Middle frontal gyrus (tissue), 1 donor: ENCODE results near the gene DFFA.
"Not testable (repeated sequence)": the region's sequence is repeated elsewhere in the genome, so short reads cannot be mapped to it uniquely, and the experiment has no call there.

Source experiments
- DNase-seq: peaks from one replicate; pipeline ENCODE4 v3.0.0-alpha.2; 2015; ENCODE audit warnings: low spot score; ENCODE audit errors: extremely low spot score

Gene DFFA

DNA sequence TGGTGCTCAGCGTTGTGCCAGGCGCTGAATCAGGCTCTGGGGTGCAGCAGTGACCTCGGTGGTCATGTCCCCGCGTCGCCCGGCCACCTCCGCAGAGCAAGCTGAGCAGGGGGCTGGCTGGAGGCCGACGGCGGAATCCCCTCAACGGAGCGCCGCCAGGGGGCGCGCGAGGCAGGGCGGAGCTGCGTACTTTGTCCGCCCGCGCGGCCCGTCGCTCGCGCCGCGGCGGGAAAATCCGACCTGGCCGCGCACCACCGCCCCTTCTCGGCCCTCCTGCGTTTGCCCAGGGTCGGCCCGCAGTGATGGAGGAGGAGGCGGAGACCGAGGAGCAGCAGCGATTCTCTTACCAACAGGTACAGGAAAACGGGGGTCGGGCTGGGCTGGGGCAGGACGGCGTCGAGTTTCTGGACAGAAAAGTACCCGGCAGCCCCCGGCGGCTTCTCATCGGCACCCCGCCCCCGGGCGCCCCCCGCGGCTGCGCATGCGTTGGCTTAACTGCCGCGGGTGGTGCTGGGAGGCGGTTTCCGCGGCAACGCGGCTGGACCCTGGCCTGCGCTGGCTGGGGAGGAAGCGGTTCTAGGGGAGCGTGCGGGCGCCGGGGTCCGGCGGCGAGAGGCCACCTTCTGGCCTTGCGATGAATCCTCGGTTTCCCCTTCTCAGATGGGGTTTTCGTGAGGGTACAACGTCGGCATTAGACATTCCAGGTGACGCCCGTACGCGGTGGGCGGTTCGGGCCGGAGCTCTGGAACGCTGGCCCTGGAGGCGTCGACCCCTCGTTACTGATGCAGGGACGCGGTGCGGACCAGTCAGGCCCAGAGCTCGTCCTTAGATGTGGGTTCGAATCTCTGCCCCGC is 41.9 kb downstream of the DFFA start, which contains the start of gene CENPS:
CENPS (plus strand) TSS at position 218 of the 854 bp plus-strand sequence; CDS start at position 303, 85 bp downstream.
- peak; percentile 77 for DNase-seq

GRCh38 chr1:10429868-10430215 is 42.5 kb downstream of the DFFA start:
- DNase-seq, result no peak

DNA sequence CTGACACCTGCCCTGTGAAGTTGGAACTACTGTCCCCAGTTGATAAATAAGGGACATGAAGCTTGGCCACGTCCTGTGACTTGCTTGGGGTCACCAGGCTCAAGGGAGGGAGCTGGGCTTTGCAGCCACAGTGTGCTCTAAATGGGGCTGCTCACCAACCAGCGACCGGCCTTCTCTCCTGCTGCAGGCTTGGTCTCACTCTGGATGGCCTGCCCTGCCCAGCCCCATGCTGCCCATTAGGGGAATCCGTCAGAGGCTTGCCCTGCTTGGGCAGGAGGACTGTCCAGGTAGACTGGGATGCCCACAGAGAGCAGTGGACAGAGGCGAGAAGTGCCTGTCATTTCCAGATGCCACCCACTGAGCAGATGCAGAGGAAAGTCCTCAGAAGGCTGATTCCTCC is 43.3 kb downstream of the DFFA start:
- no peak for DNase-seq

DNA sequence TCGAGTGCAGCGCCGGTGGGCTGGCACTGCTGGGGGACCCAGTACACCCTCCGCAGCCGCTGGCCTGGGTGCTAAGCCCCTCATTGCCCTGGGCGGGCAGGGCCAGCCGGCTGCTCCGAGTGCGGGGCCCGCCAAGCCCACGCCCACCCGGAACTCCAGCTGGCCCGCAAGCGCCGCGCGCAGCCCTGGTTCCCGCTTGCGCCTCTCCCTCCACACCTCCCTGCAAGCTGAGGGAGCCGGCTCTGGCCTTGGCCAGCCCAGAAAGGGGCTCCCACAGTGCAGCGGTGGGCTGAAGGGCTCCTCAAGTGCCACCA is 45.8 kb downstream of the DFFA start:
- not testable (repeated sequence) for DNase-seq

DNA sequence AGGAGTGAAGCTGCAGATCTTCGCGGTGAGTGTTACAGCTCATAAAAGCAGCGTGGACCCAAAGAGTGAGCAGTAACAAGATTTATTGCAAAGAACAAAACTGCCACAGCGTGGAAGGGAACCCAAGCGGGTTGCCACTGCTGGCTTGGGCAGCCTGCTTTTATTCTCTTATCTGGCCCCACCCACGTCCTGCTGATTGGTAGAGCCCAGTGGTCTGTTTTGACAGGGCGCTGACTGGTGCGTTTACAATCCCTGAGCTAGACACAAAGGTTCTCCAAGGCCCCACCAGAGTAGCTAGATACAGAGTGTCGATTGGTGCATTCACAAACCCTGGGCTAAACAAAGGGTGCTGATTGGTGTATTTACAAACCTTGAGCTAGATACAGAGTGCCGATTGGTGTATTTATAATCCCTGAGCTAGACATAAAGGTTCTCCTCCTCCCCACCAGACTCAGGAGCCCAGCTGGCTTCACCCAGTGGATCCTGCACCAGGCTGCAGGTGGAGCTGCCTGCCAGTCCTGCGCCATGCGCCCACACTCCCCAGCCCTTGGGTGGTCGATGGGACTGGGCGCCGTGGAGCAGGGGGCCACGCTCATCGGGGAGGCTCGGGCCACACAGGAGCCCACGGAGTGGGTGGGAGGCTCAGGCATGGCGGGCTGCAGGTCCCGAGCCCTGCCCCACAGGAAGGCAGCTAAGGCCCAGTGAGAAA is 46.3 kb downstream of the DFFA start:
- not testable (repeated sequence) for DNase-seq

GRCh38 chr1:10424651-10425050 is 47.7 kb downstream of the DFFA start:
- no peak for DNase-seq

GRCh38 chr1:10424034-10424433 is 48.3 kb downstream of the DFFA start:
- no peak for DNase-seq

- no peak for DNase-seq
These were observed 50.7 kb downstream of the DFFA start for GRCh38 chr1:10421637-10422036.

GRCh38 chr1:10419351-10419750 is 53.0 kb downstream of the DFFA start:
- DNase-seq, result no peak

DNA sequence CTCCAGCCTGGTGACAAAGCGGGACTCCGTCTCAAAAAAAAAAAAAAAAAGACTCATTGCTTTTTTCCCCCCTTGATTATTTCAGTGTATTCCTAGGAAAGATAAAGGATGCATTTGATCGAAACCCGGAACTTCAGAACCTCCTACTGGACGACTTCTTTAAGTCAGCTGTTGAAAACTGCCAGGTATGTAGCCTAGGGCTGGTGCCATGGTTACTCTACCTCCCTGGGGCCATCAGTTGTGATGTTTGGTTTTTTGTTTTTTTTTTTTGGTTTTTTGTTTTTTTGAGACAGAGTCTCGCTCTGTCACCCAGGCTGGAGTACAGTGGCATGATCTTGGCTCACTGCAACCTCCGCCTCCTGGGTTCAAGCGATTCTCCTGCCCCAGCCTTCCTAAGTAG is 53.6 kb downstream of the DFFA start:
- not testable (repeated sequence) for DNase-seq

DNA sequence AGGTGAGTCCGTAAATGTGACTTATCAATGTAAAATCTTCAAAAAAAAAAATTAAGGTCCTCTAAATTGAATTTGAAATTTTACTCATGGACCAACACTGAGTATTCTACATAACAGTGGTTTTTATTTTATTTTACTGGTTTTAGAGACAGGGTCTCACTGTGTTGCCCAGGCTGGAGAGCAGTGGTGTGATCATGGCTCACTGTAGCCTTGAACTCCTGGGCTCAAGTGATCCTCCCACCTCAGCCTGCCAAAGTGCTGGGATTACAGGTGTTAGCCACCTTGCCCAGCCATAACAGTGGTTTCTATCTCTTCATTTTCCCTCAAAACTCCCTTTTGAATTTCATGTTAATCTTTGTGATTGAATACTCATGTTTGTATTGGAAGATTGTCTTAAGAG is 56.4 kb downstream of the DFFA start:
- not testable (repeated sequence) for DNase-seq

GRCh38 chr1:10415211-10415930 is 57.0 kb downstream of the DFFA start:
- DNase-seq, result no peak

GRCh38 chr1:10407201-10407600 is 65.1 kb downstream of the DFFA start:
- no peak for DNase-seq
